Stimulated activated CD8-positive, alpha-beta memory T cell treated with anti-CD3 and anti-CD28 coated beads, Interleukin-12 subunit alpha, Interleukin-12 subunit beta, amount 100 ng/mL, for 1 hour (primary cell): ENCODE measurements around the gene DPH1.

ENCODE experiments used
- DNase-seq: peaks from one replicate; pipeline ENCODE4 v3.0.0-alpha.2; 2020; ENCODE audit warnings: low read depth

Gene DPH1

GRCh38 chr17:2050300-2051060 lies 20.5 kb downstream of the DPH1 start:
- peak; percentile 52 for DNase-seq

GRCh38 chr17:2051061-2051932 lies 21.3 kb downstream of the DPH1 start:
- no peak for DNase-seq

DNA sequence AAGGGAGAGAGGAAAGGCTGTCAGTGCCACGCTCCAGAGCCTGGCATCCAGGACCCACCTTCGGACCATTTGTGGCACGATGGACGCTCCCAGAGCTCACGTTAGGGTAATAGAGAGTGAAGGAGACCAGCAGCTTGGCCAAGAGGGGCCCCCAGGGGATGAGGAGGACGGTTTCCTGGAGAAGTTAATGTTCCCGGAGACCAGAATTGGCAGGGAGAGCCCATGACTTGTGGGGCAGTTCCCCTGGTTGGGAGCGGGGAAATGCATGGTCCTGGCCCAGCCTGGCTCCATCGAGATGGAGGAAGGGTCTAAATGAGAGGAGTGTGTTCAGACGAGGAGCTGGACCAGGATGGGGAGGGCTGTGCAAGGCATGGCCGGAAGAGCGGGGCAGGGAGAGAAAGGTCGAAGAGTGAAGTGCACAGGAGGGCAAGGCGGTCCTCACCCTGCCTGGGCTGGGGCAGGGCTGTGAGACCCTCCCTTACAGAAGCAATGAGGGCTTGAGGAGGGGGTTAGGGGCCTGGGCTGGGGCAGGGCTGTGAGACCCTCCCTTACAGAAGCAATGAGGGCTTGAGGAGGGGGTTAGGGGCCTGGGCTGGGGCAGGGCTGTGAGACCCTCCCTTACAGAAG lies 22.1 kb downstream of the DPH1 start:
- no peak for DNase-seq

DNA sequence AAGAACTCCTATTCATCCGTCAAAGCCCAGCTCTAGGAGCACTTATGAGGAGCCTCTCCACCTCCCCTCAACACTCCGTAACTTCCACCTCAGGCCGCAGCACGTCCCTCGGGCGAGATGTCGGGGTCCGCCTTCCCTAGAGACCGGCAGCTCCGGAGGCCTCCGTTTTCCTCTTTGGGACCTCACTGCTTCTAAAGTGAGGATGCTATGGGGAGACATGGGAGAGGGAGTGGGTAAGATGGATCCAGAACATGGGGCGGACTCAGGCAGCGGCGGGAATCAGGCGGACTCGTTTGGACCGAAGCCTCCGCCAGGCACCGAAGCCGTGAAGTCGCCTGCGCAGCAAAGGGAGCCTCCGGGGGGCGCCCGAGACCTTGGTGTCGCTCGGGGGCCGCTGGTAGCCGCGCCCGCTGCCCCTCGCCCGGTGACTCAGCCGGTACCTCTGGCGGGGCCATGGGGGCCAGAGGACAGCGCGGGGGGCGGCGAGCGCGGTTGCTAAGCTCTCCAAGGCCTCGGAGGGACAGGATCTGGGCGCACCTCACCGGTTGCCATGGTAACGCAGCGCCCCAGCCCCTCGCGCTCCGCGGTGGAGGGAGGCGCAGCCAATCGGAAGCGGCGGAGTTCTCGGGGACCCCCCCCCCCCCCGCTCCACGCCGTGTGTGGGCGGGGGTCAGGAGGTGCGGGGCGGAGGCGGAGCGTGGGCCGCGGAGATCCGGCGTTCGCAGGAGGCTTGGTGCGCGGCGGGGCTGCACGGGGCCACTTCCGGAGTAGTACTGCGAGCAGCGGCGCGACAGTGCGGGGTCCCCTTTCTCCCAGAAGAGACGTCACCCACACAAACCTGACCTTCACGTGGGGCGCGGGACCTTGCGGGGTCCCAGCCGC lies 23.7 kb downstream of the DPH1 start:
- DNase-seq = peak; percentile 56

GRCh38 chr17:2054262-2054511 lies 24.2 kb downstream of the DPH1 start:
- no peak for DNase-seq

GRCh38 chr17:2054512-2055291 lies 24.7 kb downstream of the DPH1 start, which contains the start of gene HIC1:
Gene HIC1, plus strand, starts transcription at chr17:2055103. Its CDS starts 1,588 bp downstream, at chr17:2056691.
- peak; percentile 52 for DNase-seq

DNA sequence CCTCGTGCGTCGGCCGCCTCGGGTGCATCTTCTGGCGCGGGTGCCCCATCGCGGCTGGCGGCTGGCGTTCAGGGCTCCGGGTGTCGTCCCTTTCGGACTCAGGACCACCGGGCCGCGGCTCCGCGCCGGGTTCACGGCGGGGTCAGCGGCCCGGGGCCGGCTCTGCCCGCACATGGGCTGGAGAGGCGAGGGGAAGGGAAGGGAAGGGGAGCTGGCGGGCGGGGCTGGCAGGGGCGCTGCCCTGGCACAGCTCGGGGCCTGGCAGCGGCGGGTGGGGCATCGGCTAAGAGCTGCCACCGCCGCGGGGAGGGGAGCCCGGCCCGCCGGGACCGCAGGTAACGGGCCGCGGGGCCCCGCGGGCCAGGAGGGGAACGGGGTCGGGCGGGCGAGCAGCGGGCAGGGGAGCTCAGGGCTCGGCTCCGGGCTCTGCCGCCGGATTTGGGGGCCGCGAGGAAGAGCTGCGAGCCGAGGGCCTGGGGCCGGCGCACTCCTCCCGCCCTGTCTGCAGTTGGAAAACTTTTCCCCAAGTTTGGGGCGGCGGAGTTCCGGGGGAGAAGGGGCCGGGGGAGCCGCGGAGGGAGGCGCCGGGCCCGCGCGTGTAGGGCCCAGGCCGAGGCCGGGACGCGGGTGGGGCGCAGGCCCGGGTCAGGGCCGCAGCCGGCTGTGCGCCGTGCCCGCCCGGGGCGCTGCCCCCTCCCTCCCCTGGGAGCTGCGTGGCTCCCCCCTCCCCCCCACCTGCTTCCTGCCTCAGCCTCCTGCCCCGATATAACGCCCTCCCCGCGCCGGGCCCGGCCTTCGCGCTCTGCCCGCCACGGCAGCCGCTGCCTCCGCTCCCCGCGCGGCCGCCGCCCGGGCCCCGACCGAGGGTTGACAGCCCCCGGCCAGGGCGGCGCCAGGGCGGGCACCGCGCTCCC lies 25.6 kb downstream of the DPH1 start:
- DNase-seq = no peak

GRCh38 chr17:2056206-2057174 lies 26.5 kb downstream of the DPH1 start:
- DNase-seq = no peak

DNA sequence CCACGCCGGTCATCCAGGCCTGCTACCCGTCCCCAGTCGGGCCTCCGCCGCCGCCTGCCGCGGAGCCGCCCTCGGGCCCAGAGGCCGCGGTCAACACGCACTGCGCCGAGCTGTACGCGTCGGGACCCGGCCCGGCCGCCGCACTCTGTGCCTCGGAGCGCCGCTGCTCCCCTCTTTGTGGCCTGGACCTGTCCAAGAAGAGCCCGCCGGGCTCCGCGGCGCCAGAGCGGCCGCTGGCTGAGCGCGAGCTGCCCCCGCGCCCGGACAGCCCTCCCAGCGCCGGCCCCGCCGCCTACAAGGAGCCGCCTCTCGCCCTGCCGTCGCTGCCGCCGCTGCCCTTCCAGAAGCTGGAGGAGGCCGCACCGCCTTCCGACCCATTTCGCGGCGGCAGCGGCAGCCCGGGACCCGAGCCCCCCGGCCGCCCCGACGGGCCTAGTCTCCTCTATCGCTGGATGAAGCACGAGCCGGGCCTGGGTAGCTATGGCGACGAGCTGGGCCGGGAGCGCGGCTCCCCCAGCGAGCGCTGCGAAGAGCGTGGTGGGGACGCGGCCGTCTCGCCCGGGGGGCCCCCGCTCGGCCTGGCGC lies 27.3 kb downstream of the DPH1 start:
- DNase-seq = no peak

DNA sequence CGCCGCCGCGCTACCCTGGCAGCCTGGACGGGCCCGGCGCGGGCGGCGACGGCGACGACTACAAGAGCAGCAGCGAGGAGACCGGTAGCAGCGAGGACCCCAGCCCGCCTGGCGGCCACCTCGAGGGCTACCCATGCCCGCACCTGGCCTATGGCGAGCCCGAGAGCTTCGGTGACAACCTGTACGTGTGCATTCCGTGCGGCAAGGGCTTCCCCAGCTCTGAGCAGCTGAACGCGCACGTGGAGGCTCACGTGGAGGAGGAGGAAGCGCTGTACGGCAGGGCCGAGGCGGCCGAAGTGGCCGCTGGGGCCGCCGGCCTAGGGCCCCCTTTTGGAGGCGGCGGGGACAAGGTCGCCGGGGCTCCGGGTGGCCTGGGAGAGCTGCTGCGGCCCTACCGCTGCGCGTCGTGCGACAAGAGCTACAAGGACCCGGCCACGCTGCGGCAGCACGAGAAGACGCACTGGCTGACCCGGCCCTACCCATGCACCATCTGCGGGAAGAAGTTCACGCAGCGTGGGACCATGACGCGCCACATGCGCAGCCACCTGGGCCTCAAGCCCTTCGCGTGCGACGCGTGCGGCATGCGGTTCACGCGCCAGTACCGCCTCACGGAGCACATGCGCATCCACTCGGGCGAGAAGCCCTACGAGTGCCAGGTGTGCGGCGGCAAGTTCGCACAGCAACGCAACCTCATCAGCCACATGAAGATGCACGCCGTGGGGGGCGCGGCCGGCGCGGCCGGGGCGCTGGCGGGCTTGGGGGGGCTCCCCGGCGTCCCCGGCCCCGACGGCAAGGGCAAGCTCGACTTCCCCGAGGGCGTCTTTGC lies 28.0 kb downstream of the DPH1 start:
- no peak for DNase-seq

- no peak for DNase-seq
Measured at GRCh38 chr17:2058586-2059546, 28.9 kb downstream of the DPH1 start.

- no peak for DNase-seq
Measured at GRCh38 chr17:2059547-2060384, 29.8 kb downstream of the DPH1 start.

- DNase-seq = no peak
Measured at GRCh38 chr17:2060385-2060658, 30.4 kb downstream of the DPH1 start.

DNA sequence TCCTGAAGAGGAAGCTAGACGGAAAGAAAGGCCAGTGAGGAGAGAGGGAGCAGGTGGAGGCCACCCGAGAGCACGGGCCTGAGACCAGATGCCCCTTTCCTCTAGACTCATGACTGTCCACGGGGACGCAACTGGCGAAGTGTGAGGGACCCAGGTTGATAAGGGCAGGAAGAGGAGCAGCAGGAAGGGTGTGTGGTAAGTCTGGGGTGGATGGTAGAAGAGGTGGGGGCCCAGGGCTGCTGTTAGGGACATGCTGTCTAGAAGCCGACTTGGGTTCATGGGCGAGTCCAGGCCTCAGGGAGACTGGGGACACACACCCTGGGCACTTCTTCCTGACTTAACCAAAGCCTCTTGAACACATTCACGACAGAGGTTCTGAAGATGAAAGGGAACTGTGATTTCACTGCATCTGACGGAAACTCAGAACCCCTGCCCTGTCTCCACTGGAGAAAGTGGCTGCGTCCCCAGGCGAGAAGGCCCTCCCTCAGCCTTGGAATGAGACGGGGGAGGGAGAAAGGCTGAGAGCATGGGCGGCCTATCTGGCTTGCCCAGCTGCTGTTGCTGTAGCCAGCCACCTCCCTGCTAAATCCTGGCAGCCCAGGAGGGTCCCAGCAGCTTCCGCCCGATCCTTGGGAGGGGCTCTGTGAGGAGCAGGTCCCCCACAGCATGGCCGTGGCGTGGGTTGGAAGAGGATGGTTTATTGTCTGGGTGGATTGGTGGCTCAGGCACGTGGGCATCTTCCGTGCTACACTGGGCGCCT lies 30.9 kb downstream of the DPH1 start:
- no peak for DNase-seq

- DNase-seq = no peak
Measured at GRCh38 chr17:2061441-2061958, 31.5 kb downstream of the DPH1 start.
